ENCODE measurements around the gene GAREM1. TPM values are rescaled to one million over a fixed set of nuclear protein-coding genes. Genes with fewer than 3 reads are reported as not detected.
"Not testable (repeated sequence)": the region's sequence is repeated elsewhere in the genome, so short reads cannot be mapped to it uniquely, and the experiment has no call there.

GAREM1 gene
- total and polyA plus RNA-seq, 4 donors = 1.5 to 7.5 (median 2.0) TPM

GRCh38 chr18:32502014-32502413, 31.3 kb upstream of the GAREM1 start (continued):
- TF ChIP-seq MAX (IDR thresholded peaks at IDR 0.05) (no peak), ATF3 (IDR thresholded peaks at IDR 0.05) (no peak)

DNA sequence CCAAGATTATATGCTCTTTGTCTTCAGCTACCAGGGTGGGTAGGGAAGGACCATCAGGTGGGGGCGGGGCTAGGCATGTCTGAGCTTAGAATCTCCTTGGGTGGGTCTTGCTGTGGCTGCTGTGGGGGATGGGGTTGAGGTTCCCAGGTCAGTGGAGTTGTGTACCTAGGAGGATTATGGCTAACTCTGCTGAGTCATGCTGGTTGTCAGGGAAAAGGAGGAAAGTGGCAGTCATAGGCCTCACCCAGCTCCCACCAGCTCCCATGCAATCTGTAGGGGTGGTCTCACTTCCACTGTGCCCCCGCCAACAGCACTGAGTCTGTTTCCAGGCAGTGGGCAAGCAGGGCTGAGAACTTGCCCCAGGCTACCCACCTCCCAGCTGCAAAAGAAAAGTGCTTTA, 30.6 kb upstream of the GAREM1 start:
- not testable (repeated sequence) for H3K27me3 ChIP-seq (ENCODE audit: control insufficient read depth in 4 of 4, insufficient read depth in 4 of 4, low read length in 3 of 4); H3K36me3 ChIP-seq (ENCODE audit: control insufficient read depth in 4 of 4, insufficient read depth in 3 of 4, low read depth in 1 of 4, low read length in 3 of 4); H3K9ac ChIP-seq (ENCODE audit: low read depth in 1 of 2, low read length in 2 of 2); H3K4me1 ChIP-seq (ENCODE audit: control insufficient read depth in 4 of 4, insufficient read depth in 4 of 4, low read length in 3 of 4); H3K4me3 ChIP-seq (ENCODE audit: low read depth in 1 of 3, low read length in 3 of 3); H3K27ac ChIP-seq (ENCODE audit: low read depth in 1 of 2, low read length in 2 of 2); DNase-seq (ENCODE audit: low spot score); H3K9me3 ChIP-seq (ENCODE audit: control insufficient read depth in 4 of 4, low read length in 3 of 4)
- 85% methylated on average over 2 of the region's 2 CpGs for WGBS

DNA sequence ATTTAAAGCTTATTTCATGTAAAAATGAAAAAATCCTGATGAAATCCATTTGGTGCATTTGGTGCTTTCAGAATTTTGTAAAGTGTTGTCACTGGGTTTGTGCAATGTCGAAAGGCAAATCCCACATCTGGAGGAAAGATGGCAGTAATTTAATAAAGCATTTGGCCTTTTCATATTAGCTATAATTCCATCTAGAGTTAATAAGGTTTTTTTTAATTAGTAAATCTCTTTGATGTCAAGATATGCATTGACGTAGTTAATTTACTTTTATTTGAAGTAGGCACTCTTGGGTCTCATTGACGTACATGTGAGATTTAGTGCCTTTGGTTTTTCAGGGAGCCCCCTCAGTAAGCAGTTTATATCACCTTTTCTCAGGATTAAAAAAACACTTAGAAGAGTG, 12.3 kb upstream of the GAREM1 start:
- H3K4me1 ChIP-seq (ENCODE audit: control insufficient read depth in 4 of 4, insufficient read depth in 4 of 4, low read length in 3 of 4) = no peaks in the 10 kb centered on the region
- no peaks in the 10 kb centered on the region for H3K9me3 ChIP-seq (ENCODE audit: control insufficient read depth in 4 of 4, low read length in 3 of 4)
- no peak overlapping the region for H3K27ac ChIP-seq (ENCODE audit: low read depth in 1 of 2, low read length in 2 of 2)
- H3K27me3 ChIP-seq (ENCODE audit: control insufficient read depth in 4 of 4, insufficient read depth in 4 of 4, low read length in 3 of 4) = no peaks in the 10 kb centered on the region
- WGBS = 92% methylated on average over 3 of the region's 3 CpGs
- no peak overlapping the region for H3K9ac ChIP-seq (ENCODE audit: low read depth in 1 of 2, low read length in 2 of 2)
- no peak overlapping the region for H3K4me3 ChIP-seq (ENCODE audit: low read depth in 1 of 3, low read length in 3 of 3)
- H3K36me3 ChIP-seq (ENCODE audit: control insufficient read depth in 4 of 4, insufficient read depth in 3 of 4, low read depth in 1 of 4, low read length in 3 of 4) = no peaks in the 10 kb centered on the region
- TF ChIP-seq HNF4G (IDR thresholded peaks at IDR 0.05) (no peak), SP1 (IDR thresholded peaks at IDR 0.05) (no peak), ATF3 (IDR thresholded peaks at IDR 0.05) (no peak), ZBTB33 (IDR thresholded peaks at IDR 0.05) (no peak), REST (IDR thresholded peaks at IDR 0.05) (no peak)
- TF ChIP-seq, protein P1, sequence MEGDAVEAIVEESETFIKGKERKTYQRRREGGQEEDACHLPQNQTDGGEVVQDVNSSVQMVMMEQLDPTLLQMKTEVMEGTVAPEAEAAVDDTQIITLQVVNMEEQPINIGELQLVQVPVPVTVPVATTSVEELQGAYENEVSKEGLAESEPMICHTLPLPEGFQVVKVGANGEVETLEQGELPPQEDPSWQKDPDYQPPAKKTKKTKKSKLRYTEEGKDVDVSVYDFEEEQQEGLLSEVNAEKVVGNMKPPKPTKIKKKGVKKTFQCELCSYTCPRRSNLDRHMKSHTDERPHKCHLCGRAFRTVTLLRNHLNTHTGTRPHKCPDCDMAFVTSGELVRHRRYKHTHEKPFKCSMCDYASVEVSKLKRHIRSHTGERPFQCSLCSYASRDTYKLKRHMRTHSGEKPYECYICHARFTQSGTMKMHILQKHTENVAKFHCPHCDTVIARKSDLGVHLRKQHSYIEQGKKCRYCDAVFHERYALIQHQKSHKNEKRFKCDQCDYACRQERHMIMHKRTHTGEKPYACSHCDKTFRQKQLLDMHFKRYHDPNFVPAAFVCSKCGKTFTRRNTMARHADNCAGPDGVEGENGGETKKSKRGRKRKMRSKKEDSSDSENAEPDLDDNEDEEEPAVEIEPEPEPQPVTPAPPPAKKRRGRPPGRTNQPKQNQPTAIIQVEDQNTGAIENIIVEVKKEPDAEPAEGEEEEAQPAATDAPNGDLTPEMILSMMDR (IDR thresholded peaks at IDR 0.05; ENCODE audit: low read depth, low read length, missing input control) = no peak
- DNase-seq (ENCODE audit: low spot score) = no peak
